KOPT-K1 (cell line): ENCODE results near the gene SEC16A.

Experiments used
- H3K27ac ChIP-seq: fragments of 200-600 bp; sonication (generic); 2 replicates; pipeline ENCODE4 v1.5.1; 2016; ENCODE audit warnings: antibody characterized with exemption, mild to moderate bottlenecking, low read depth, low read length; ENCODE audit not compliant: poor library complexity, severe bottlenecking
- H3K36me3 ChIP-seq: fragments of 200-600 bp; sonication (generic); 2 replicates; pipeline ENCODE4 v1.5.1; 2017; ENCODE audit warnings: antibody characterized with exemption, mild to moderate bottlenecking, low read length, moderate library complexity; ENCODE audit not compliant: insufficient read depth
- H3K9me3 ChIP-seq: fragments of 200-600 bp; sonication (generic); 2 replicates; pipeline ENCODE4 v1.5.1; 2017; ENCODE audit warnings: antibody characterized with exemption, low read length, mild to moderate bottlenecking; ENCODE audit not compliant: insufficient read depth, poor library complexity, severe bottlenecking

SEC16A gene

GRCh38 chr9:136499935-136500910, 17.4 kb upstream of the SEC16A start:
- Histone ChIP-seq H3K27ac (no peak overlapping the region), H3K9me3 (no peaks in the 10 kb centered on the region), H3K36me3 (peaks cover 100% of the 10 kb centered on the region)

GRCh38 chr9:136499071-136499934, 16.5 kb upstream of the SEC16A start:
- H3K36me3 ChIP-seq = peaks cover 100% of the 10 kb centered on the region
- no peaks in the 10 kb centered on the region for H3K9me3 ChIP-seq
- H3K27ac ChIP-seq = no peak overlapping the region

- Histone ChIP-seq H3K27ac (no peak overlapping the region), H3K9me3 (no peaks in the 10 kb centered on the region), H3K36me3 (peaks cover 100% of the 10 kb centered on the region)
Observed at GRCh38 chr9:136497916-136498695, 15.3 kb upstream of the SEC16A start.

GRCh38 chr9:136496801-136497620, 14.2 kb upstream of the SEC16A start:
- Histone ChIP-seq H3K9me3 (no peaks in the 10 kb centered on the region), H3K27ac (no peak overlapping the region), H3K36me3 (peaks cover 94% of the 10 kb centered on the region)

GRCh38 chr9:136496181-136496580, 13.3 kb upstream of the SEC16A start:
- H3K9me3 ChIP-seq = no peaks in the 10 kb centered on the region
- H3K27ac ChIP-seq = no peak overlapping the region
- H3K36me3 ChIP-seq = peaks cover 86% of the 10 kb centered on the region

- Histone ChIP-seq H3K36me3 (peaks cover 77% of the 10 kb centered on the region), H3K9me3 (no peaks in the 10 kb centered on the region), H3K27ac (no peak overlapping the region)
Observed at GRCh38 chr9:136495238-136495800, 12.5 kb upstream of the SEC16A start.

GRCh38 chr9:136494531-136495215, 11.8 kb upstream of the SEC16A start:
- Histone ChIP-seq H3K36me3 (peaks cover 71% of the 10 kb centered on the region), H3K27ac (no peak overlapping the region), H3K9me3 (no peaks in the 10 kb centered on the region)

- Histone ChIP-seq H3K27ac (no peak overlapping the region), H3K36me3 (peaks cover 64% of the 10 kb centered on the region), H3K9me3 (no peaks in the 10 kb centered on the region)
Observed at GRCh38 chr9:136494012-136494411, 11.2 kb upstream of the SEC16A start.

- Histone ChIP-seq H3K9me3 (no peaks in the 10 kb centered on the region), H3K27ac (no peak overlapping the region), H3K36me3 (peaks cover 60% of the 10 kb centered on the region)
Observed at GRCh38 chr9:136493567-136493971, 10.7 kb upstream of the SEC16A start.

- Histone ChIP-seq H3K36me3 (peaks cover 54% of the 10 kb centered on the region), H3K9me3 (no peaks in the 10 kb centered on the region), H3K27ac (no peak overlapping the region)
Observed at GRCh38 chr9:136492978-136493522, 10.2 kb upstream of the SEC16A start.

- H3K27ac ChIP-seq = no peak overlapping the region
- peaks cover 21% of the 10 kb centered on the region for H3K36me3 ChIP-seq
- H3K9me3 ChIP-seq = no peaks in the 10 kb centered on the region
Observed at GRCh38 chr9:136489731-136490130, 6.9 kb upstream of the SEC16A start.

- peaks cover 9% of the 10 kb centered on the region; the same call in 1 of the 2 replicates for H3K36me3 ChIP-seq
- no peak overlapping the region for H3K27ac ChIP-seq
- H3K9me3 ChIP-seq = no peaks in the 10 kb centered on the region
Observed at GRCh38 chr9:136488247-136489214, 5.7 kb upstream of the SEC16A start.
